ENCODE measurements around the gene MASP1.

GRCh38 chr3:187208159-187208558 is 83.4 kb downstream of the MASP1 start:
- TF ChIP-seq, protein P1, sequence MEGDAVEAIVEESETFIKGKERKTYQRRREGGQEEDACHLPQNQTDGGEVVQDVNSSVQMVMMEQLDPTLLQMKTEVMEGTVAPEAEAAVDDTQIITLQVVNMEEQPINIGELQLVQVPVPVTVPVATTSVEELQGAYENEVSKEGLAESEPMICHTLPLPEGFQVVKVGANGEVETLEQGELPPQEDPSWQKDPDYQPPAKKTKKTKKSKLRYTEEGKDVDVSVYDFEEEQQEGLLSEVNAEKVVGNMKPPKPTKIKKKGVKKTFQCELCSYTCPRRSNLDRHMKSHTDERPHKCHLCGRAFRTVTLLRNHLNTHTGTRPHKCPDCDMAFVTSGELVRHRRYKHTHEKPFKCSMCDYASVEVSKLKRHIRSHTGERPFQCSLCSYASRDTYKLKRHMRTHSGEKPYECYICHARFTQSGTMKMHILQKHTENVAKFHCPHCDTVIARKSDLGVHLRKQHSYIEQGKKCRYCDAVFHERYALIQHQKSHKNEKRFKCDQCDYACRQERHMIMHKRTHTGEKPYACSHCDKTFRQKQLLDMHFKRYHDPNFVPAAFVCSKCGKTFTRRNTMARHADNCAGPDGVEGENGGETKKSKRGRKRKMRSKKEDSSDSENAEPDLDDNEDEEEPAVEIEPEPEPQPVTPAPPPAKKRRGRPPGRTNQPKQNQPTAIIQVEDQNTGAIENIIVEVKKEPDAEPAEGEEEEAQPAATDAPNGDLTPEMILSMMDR (IDR thresholded peaks at IDR 0.05; ENCODE audit: low read length), result no peak
- no peak for TF ChIP-seq EZH2 (IDR thresholded peaks at IDR 0.05; ENCODE audit: borderline replicate concordance, low read length)
